H9 (cell line): ENCODE data around the gene MCM3AP. TPM values are rescaled to one million over a fixed set of nuclear protein-coding genes. Genes with fewer than 3 reads are reported as not detected.

Source experiments
- DNase-seq: peaks from one replicate; pipeline ENCODE4 v3.0.0-alpha.2; 2017
- H2AFZ ChIP-seq: one replicate; pipeline ENCODE4 v1.6.1; 2013; ENCODE audit warnings: mild to moderate bottlenecking, low read length, control low read depth, moderate library complexity
- H2AK5ac ChIP-seq: 2 replicates; pipeline ENCODE4 v1.6.1; 2013; ENCODE audit warnings: low read length, control low read depth, mixed read lengths; ENCODE audit not compliant: insufficient read length
- H2BK120ac ChIP-seq: one replicate; pipeline ENCODE4 v1.6.1; 2013; ENCODE audit warnings: low read depth, mild to moderate bottlenecking, low read length, control low read depth, inconsistent platforms; ENCODE audit not compliant: poor library complexity, severe bottlenecking
- H2BK12ac ChIP-seq: 2 replicates; pipeline ENCODE4 v1.6.1; 2013; ENCODE audit warnings: low read length, control low read depth, mixed read lengths, low read depth; ENCODE audit not compliant: insufficient read length
- H2BK15ac ChIP-seq: 2 replicates; pipeline ENCODE4 v1.6.1; 2013; ENCODE audit warnings: low read depth, low read length, control low read depth
- H2BK20ac ChIP-seq: one replicate; pipeline ENCODE4 v1.6.1; 2013; ENCODE audit warnings: low read depth, mild to moderate bottlenecking, low read length, control low read depth, inconsistent platforms; ENCODE audit not compliant: poor library complexity, severe bottlenecking
- H2BK5ac ChIP-seq: 2 replicates; pipeline ENCODE4 v1.6.1; 2013; ENCODE audit warnings: low read length, control low read depth, mixed read lengths; ENCODE audit not compliant: insufficient read length
- H3K14ac ChIP-seq: 2 replicates; pipeline ENCODE4 v1.6.1; 2013; ENCODE audit warnings: low read length, control low read depth; ENCODE audit not compliant: insufficient read depth
- H3K18ac ChIP-seq: 2 replicates; pipeline ENCODE4 v1.6.1; 2013; ENCODE audit warnings: low read depth, mild to moderate bottlenecking, mixed read lengths, low read length, control low read depth; ENCODE audit not compliant: insufficient read length
- H3K23ac ChIP-seq: 2 replicates; pipeline ENCODE4 v1.6.1; 2013; ENCODE audit warnings: low read length, control low read depth, mixed read lengths, low read depth; ENCODE audit not compliant: insufficient read length
- H3K23me2 ChIP-seq: 2 replicates; pipeline ENCODE4 v1.6.1; 2013; ENCODE audit warnings: low read depth, mild to moderate bottlenecking, mixed read lengths, low read length, control low read depth; ENCODE audit not compliant: insufficient read length, poor library complexity, severe bottlenecking
- H3K27ac ChIP-seq: 2 replicates; pipeline ENCODE4 v1.5.1; 2013; ENCODE audit warnings: low read length, control low read depth, mixed read lengths, low read depth; ENCODE audit not compliant: insufficient read length
- H3K27me3 ChIP-seq: 2 replicates; pipeline ENCODE4 v1.6.1; 2013; ENCODE audit warnings: low read length, control low read depth, inconsistent platforms; ENCODE audit not compliant: insufficient read depth
- H3K4ac ChIP-seq: 2 replicates; pipeline ENCODE4 v1.6.1; 2013; ENCODE audit warnings: low read depth, mild to moderate bottlenecking, control low read depth, inconsistent platforms, low read length, moderate library complexity
- H3K4me1 ChIP-seq: 2 replicates; pipeline ENCODE4 v1.6.1; 2013; ENCODE audit warnings: low read length, control low read depth, inconsistent platforms; ENCODE audit not compliant: insufficient read depth
- H3K4me2 ChIP-seq: 2 replicates; pipeline ENCODE4 v1.6.1; 2013; ENCODE audit warnings: low read length, control low read depth, mixed read lengths; ENCODE audit not compliant: insufficient read length, insufficient read depth
- H3K56ac ChIP-seq: 2 replicates; pipeline ENCODE4 v1.6.1; 2013; ENCODE audit warnings: low read depth, mild to moderate bottlenecking, mixed read lengths, low read length, control low read depth; ENCODE audit not compliant: insufficient read length
- H3K79me1 ChIP-seq: 2 replicates; pipeline ENCODE4 v1.6.1; 2013; ENCODE audit warnings: low read depth, mild to moderate bottlenecking, moderate library complexity, low read length, control low read depth, inconsistent platforms; ENCODE audit not compliant: insufficient read depth, poor library complexity, severe bottlenecking
- H3K79me2 ChIP-seq: 2 replicates; pipeline ENCODE4 v1.6.1; 2013; ENCODE audit warnings: low read length, control low read depth, inconsistent platforms; ENCODE audit not compliant: insufficient read depth
- H3K9ac ChIP-seq: 2 replicates; pipeline ENCODE4 v1.6.1; 2013; ENCODE audit warnings: low read length, control low read depth, mixed read lengths; ENCODE audit not compliant: insufficient read length; ENCODE audit errors: extremely low read depth
- H3K9me3 ChIP-seq: one replicate; pipeline ENCODE4 v1.6.1; 2013; ENCODE audit warnings: low read depth, low read length, inconsistent platforms; ENCODE audit not compliant: control insufficient read depth
- H3T11ph ChIP-seq: one replicate; pipeline ENCODE4 v1.6.1; 2013; ENCODE audit warnings: mild to moderate bottlenecking, low read length, control low read depth, inconsistent platforms
- H4K20me1 ChIP-seq: one replicate; pipeline ENCODE4 v1.6.1; 2013; ENCODE audit not compliant: control insufficient read depth, insufficient read length, insufficient read depth
- H4K5ac ChIP-seq: 2 replicates; pipeline ENCODE4 v1.6.1; 2013; ENCODE audit warnings: low read depth, mild to moderate bottlenecking, mixed read lengths, low read length, control low read depth; ENCODE audit not compliant: insufficient read length
- H4K8ac ChIP-seq: replicated peaks from 2 replicates; pipeline ENCODE4 v1.6.1; 2013; ENCODE audit warnings: low read length, control low read depth, mixed read lengths, low read depth; ENCODE audit not compliant: insufficient read length
- H4K91ac ChIP-seq: 2 replicates; pipeline ENCODE4 v1.6.1; 2013; ENCODE audit warnings: low read depth, mild to moderate bottlenecking, moderate library complexity, mixed read lengths, low read length, control low read depth; ENCODE audit not compliant: insufficient read length
- H3K27ac Mint-ChIP-seq, 3 experiments: 2 replicates in 2 of 3; 3 replicates in 1 of 3; pipeline ENCODE4 v1.8.0; 2020 to 2021; ENCODE audit warnings: mixed read lengths in 3 of 3, mild to moderate bottlenecking in 1 of 3, moderate library complexity in 1 of 3
- H3K27me3 Mint-ChIP-seq: 2 replicates; pipeline ENCODE4 v1.8.0; 2021; ENCODE audit warnings: low read depth, mild to moderate bottlenecking, moderate library complexity, mixed read lengths
- H3K36me3 Mint-ChIP-seq, 3 experiments: 2 replicates in 2 of 3; 3 replicates in 1 of 3; pipeline ENCODE4 v1.8.0; 2020 to 2021; ENCODE audit warnings: low read depth in 3 of 3, mixed read lengths in 3 of 3; ENCODE audit not compliant: insufficient read depth in 1 of 3
- H3K4me1 Mint-ChIP-seq, 2 experiments: 2 replicates each; pipeline ENCODE4 v1.8.0; 2020; ENCODE audit warnings: mixed read lengths in 2 of 2
- H3K4me3 Mint-ChIP-seq, 2 experiments: 2 replicates in 1 of 2; 3 replicates in 1 of 2; pipeline ENCODE4 v1.8.0; 2020 to 2021; ENCODE audit warnings: mild to moderate bottlenecking in 2 of 2, mixed read lengths in 2 of 2, moderate library complexity in 1 of 2
- H3K9me3 Mint-ChIP-seq, 2 experiments: 2 replicates in 1 of 2; 3 replicates in 1 of 2; pipeline ENCODE4 v1.8.0; 2020; ENCODE audit warnings: mild to moderate bottlenecking in 2 of 2, mixed read lengths in 2 of 2, moderate library complexity in 1 of 2
- WGBS: extraction: QIAGEN DNeasy Blood & Tissue Kit; methylation state at CpG from one replicate; pipeline ENCODE4 v1.1.7; 2013; ENCODE audit warnings: missing lambda C conversion rate, low lambda C conversion rate, mixed read lengths; ENCODE audit not compliant: insufficient read length; ENCODE audit errors: extremely low coverage; 5-methylcytosine and 5-hydroxymethylcytosine counted together
- total RNA-seq: library from RNA; stranded (reverse); gene quantifications from 2 replicates; pipeline ENCODE4 v1.2.1, GENCODE V29; 2021
- TF ChIP-seq, protein P1 (sequence below): fragments of 200-600 bp; sonication (generic); conservative IDR thresholded peaks from 3 replicates; pipeline ENCODE4 v1.8.0; 2021; ENCODE audit warnings: antibody characterized with exemption, mild to moderate bottlenecking

MCM3AP gene
- total RNA-seq, 1 experiment from 2014 or later: 124 TPM

DNA sequence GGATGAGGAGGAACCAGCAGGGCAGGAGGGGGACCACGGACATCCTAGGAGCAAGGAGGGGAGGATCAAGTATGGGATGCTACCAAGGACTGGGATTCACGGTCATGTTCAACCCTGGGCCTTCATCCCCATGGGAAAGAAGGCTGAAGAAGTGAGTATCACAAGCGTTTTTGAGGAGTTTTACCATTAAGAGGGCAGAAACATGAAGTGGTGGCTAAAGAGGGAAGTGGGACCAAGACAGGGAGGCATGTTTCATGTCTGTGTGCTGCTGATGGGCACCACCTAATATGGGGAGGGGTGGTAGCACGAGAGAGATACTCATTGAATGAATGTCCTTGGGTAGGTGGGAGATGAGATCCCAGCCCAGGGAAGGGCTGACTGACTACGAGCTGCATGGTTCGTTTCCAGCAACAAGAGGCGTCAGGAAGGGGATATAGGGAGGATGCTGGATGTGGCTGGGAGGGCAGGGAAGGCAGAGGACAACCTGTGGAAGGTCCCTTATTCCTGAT, 45.5 kb downstream of the MCM3AP start:
- no peak overlapping the region for H3K18ac ChIP-seq
- H4K8ac ChIP-seq: no peak overlapping the region
- H4K20me1 ChIP-seq: no peaks in the 10 kb centered on the region
- Mint-ChIP-seq H3K27me3 (no peaks in the 10 kb centered on the region), H3K27ac (no peak overlapping the region; a peak in 3 of 7 replicates), H3K9me3 (no peaks in the 10 kb centered on the region), H3K36me3 (peaks cover 49 to 92% (median 77%) of the 10 kb centered on the region in 3 experiments), H3K4me3 (no peak overlapping the region), H3K4me1 (no peaks in the 10 kb centered on the region; a peak in 1 of 4 replicates)
- H3K23ac ChIP-seq: no peak overlapping the region
- H3K56ac ChIP-seq: no peak overlapping the region
- no peak overlapping the region for H2AFZ ChIP-seq
- no peak overlapping the region for H2BK5ac ChIP-seq
- H3K79me1 ChIP-seq: no peaks in the 10 kb centered on the region
- no peak overlapping the region for H2BK120ac ChIP-seq
- no peak for DNase-seq
- no peak overlapping the region for H2AK5ac ChIP-seq
- H3K4me1 ChIP-seq: no peaks in the 10 kb centered on the region
- no peak overlapping the region for H3K9ac ChIP-seq
- no peaks in the 10 kb centered on the region for H3K9me3 ChIP-seq
- no peaks in the 10 kb centered on the region for H3K79me2 ChIP-seq
- H4K5ac ChIP-seq: no peak overlapping the region
- H3K27ac ChIP-seq: no peak overlapping the region
- no peaks in the 10 kb centered on the region for H3K27me3 ChIP-seq
- no peaks in the 10 kb centered on the region for H3K23me2 ChIP-seq
- H3T11ph ChIP-seq: no peak overlapping the region
- WGBS: no CpG with 5 or more reads among the region's 7 CpGs
- no peak overlapping the region for H2BK20ac ChIP-seq
- H3K14ac ChIP-seq: no peak overlapping the region
- H3K4ac ChIP-seq: no peak overlapping the region
- TF ChIP-seq, protein P1, sequence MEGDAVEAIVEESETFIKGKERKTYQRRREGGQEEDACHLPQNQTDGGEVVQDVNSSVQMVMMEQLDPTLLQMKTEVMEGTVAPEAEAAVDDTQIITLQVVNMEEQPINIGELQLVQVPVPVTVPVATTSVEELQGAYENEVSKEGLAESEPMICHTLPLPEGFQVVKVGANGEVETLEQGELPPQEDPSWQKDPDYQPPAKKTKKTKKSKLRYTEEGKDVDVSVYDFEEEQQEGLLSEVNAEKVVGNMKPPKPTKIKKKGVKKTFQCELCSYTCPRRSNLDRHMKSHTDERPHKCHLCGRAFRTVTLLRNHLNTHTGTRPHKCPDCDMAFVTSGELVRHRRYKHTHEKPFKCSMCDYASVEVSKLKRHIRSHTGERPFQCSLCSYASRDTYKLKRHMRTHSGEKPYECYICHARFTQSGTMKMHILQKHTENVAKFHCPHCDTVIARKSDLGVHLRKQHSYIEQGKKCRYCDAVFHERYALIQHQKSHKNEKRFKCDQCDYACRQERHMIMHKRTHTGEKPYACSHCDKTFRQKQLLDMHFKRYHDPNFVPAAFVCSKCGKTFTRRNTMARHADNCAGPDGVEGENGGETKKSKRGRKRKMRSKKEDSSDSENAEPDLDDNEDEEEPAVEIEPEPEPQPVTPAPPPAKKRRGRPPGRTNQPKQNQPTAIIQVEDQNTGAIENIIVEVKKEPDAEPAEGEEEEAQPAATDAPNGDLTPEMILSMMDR: no peak
- H2BK15ac ChIP-seq: no peak overlapping the region
- H4K91ac ChIP-seq: no peak overlapping the region
- no peak overlapping the region for H2BK12ac ChIP-seq
- no peak overlapping the region for H3K4me2 ChIP-seq
